HCT116 (cell line): ENCODE data around the gene SLA2. TPM values are rescaled to one million over a fixed set of nuclear protein-coding genes. Genes with fewer than 3 reads are reported as not detected.

Experiments used
- ATAC-seq: fragments of 200-7000 bp; cut with Tn5 transposase; 2 replicates; pipeline ENCODE4 v1.9.1; 2020; ENCODE audit warnings: mild to moderate bottlenecking, moderate library complexity
- BruUV-seq: library from RNA; stranded (reverse); fragments of 400-500 nt; replicated peaks from 2 replicates; lab custom pipeline; 2021; lab: Mats Ljungman, UMichigan
- CTCF ChIA-PET: fragments of 300-600 bp; sonication (Branson Sonifier 250); formaldehyde crosslinking; loops from one replicate; lab custom pipeline; 2021; ENCODE audit warnings: antibody characterized with exemption; lab: Charles Lee
- POLR2A ChIA-PET: fragments of 300-600, 350-600 bp; sonication (Branson Sonifier 250); formaldehyde crosslinking; loops from one replicate; lab custom pipeline; 2021; ENCODE audit warnings: antibody characterized with exemption; lab: Charles Lee
- RAD21 ChIA-PET, 2 experiments: fragments of 300-600 bp; sonication (Branson Sonifier 250); formaldehyde crosslinking; loops; one replicate each; lab custom pipeline; 2023; ENCODE audit warnings: low total read pairs in 2 of 2; ENCODE audit not compliant: uncharacterized antibody in 2 of 2, unreplicated experiment in 2 of 2, low non-redundant PET in 1 of 2; lab: Charles Lee
- DNase-seq: peaks from one replicate; pipeline ENCODE4 v3.0.0-alpha.2; 2010; ENCODE audit warnings: low read depth, low spot score
- H2AFZ ChIP-seq: fragments of 200-600 bp; shearing (Covaris generic), sonication (generic); 2 replicates; pipeline ENCODE4 v1.6.1; 2017; ENCODE audit warnings: low read depth, mixed run types, mixed read lengths, antibody characterized with exemption, low read length; ENCODE audit not compliant: poor library complexity, severe bottlenecking
- H3K27ac ChIP-seq: 2 replicates; pipeline ENCODE4 v1.5.1; 2012; ENCODE audit warnings: low read depth, low read length
- H3K27me3 ChIP-seq: fragments of 200-600 bp; sonication (generic); 2 replicates; pipeline ENCODE4 v1.6.1; 2016; ENCODE audit warnings: mixed run types, low read length, mixed read lengths; ENCODE audit not compliant: insufficient read depth
- H3K36me3 ChIP-seq, 2 experiments: fragments of 200-500 bp in 1 of 2; fragments of 200-600 bp in 1 of 2; sonication (Bioruptor generic) in 1 of 2; sonication (generic) in 1 of 2; 2 replicates each; pipeline versions ENCODE4 v1.5.1 to v1.6.1; 2014 to 2016; ENCODE audit warnings: low read length in 2 of 2, inconsistent platforms in 1 of 2, mixed read lengths in 1 of 2, mixed run types in 1 of 2; ENCODE audit not compliant: insufficient read depth in 2 of 2, control insufficient read depth in 1 of 2
- H3K4me1 ChIP-seq, 2 experiments: fragments of 200-600 bp in 1 of 2; sonication (generic) in 1 of 2; 2 replicates each; pipeline versions ENCODE4 v1.5.1 to v1.6.1; 2012 to 2017; ENCODE audit warnings: low read length in 2 of 2, inconsistent platforms in 1 of 2, mild to moderate bottlenecking in 1 of 2, mixed read lengths in 1 of 2, mixed run types in 1 of 2, moderate library complexity in 1 of 2; ENCODE audit not compliant: insufficient read depth in 2 of 2, control insufficient read depth in 1 of 2
- H3K4me2 ChIP-seq: fragments of 200-600 bp; sonication (generic); 2 replicates; pipeline ENCODE4 v1.6.1; 2017; ENCODE audit warnings: mixed run types, low read length, mixed read lengths
- H3K4me3 ChIP-seq, 2 experiments: fragments of 200-600 bp in 1 of 2; sonication (generic) in 1 of 2; replicated peaks in 1 of 2; 2 replicates each; pipeline ENCODE4 v1.5.1; 2011 to 2016; ENCODE audit warnings: low read length in 2 of 2, control low read depth in 1 of 2, low read depth in 1 of 2, mild to moderate bottlenecking in 1 of 2, mixed read lengths in 1 of 2, mixed run types in 1 of 2
- H3K79me2 ChIP-seq: fragments of 200-600 bp; sonication (generic); 2 replicates; pipeline ENCODE4 v1.6.1; 2017; ENCODE audit warnings: mild to moderate bottlenecking, mixed run types, low read length, moderate library complexity, mixed read lengths; ENCODE audit not compliant: insufficient read depth
- H3K9ac ChIP-seq: fragments of 200-600 bp; sonication (generic); 2 replicates; pipeline ENCODE4 v1.6.1; 2016; ENCODE audit warnings: low read length, mixed read lengths
- H3K9me2 ChIP-seq: fragments of 200-600 bp; sonication (generic), shearing (Covaris generic); 2 replicates; pipeline ENCODE4 v1.6.1; 2017; ENCODE audit warnings: mixed run types, mild to moderate bottlenecking, moderate library complexity; ENCODE audit not compliant: insufficient read depth
- H3K9me3 ChIP-seq, 2 experiments: fragments of 200-500 bp in 1 of 2; fragments of 200-600 bp in 1 of 2; sonication (Bioruptor generic) in 1 of 2; sonication (generic) in 1 of 2; 2 replicates each; pipeline ENCODE4 v1.6.1; 2014 to 2017; ENCODE audit warnings: low read length in 2 of 2, mixed read lengths in 2 of 2, inconsistent platforms in 1 of 2, low read depth in 1 of 2, mild to moderate bottlenecking in 1 of 2, mixed run types in 1 of 2, moderate library complexity in 1 of 2; ENCODE audit not compliant: control insufficient read depth in 1 of 2, insufficient read depth in 1 of 2
- H4K20me1 ChIP-seq: fragments of 200-600 bp; sonication (generic), shearing (Covaris generic); 2 replicates; pipeline ENCODE4 v1.6.1; 2017; ENCODE audit warnings: mixed run types, mild to moderate bottlenecking, moderate library complexity; ENCODE audit not compliant: insufficient read depth
- CBX3 ChIP-seq: IDR thresholded peaks from 2 replicates; pipeline ENCODE4 v1.6.1; 2012; ENCODE audit warnings: low read depth
- CEBPB ChIP-seq: IDR thresholded peaks from 2 replicates; pipeline ENCODE4 v1.6.1; 2012; ENCODE audit warnings: low read depth
- CTCF ChIP-seq, 3 experiments: fragments of 200-600 bp in 1 of 3; sonication (generic) in 1 of 3; IDR thresholded peaks in 2 of 3; conservative IDR thresholded peaks in 1 of 3; 2 replicates each; pipeline ENCODE4 v1.5.1; 2012 to 2017; ENCODE audit warnings: low read depth in 2 of 3, low read length in 2 of 3, antibody characterized with exemption in 1 of 3, borderline replicate concordance in 1 of 3, control low read depth in 1 of 3, mild to moderate bottlenecking in 1 of 3, mixed read lengths in 1 of 3, mixed run types in 1 of 3, moderate library complexity in 1 of 3; ENCODE audit not compliant: insufficient read depth in 1 of 3
- EGR1 ChIP-seq: IDR thresholded peaks from 2 replicates; pipeline ENCODE4 v1.6.1; 2012; ENCODE audit warnings: low read depth
- EZH2 ChIP-seq: fragments of 200-600 bp; sonication (generic); IDR thresholded peaks from 2 replicates; pipeline ENCODE4 v1.6.1; 2017; ENCODE audit warnings: antibody characterized with exemption, mixed run types
- EZH2phosphoT487 ChIP-seq: fragments of 200-600 bp; IDR thresholded peaks from 2 replicates; pipeline ENCODE4 v1.6.1; 2018; ENCODE audit warnings: antibody characterized with exemption, borderline replicate concordance
- FOSL1 ChIP-seq: IDR thresholded peaks from 2 replicates; pipeline ENCODE4 v1.6.1; 2012; ENCODE audit warnings: low read depth
- JUND ChIP-seq: IDR thresholded peaks from 2 replicates; pipeline ENCODE4 v1.6.1; 2012
- MAX ChIP-seq: IDR thresholded peaks from 2 replicates; pipeline ENCODE4 v1.6.1; 2012
- POLR2A ChIP-seq: IDR thresholded peaks from 2 replicates; pipeline ENCODE4 v1.7.0; 2011; ENCODE audit warnings: borderline replicate concordance; ENCODE audit not compliant: insufficient read depth, insufficient read length; ENCODE audit errors: extremely low read depth
- POLR2AphosphoS5 ChIP-seq: IDR thresholded peaks from 2 replicates; pipeline ENCODE4 v1.6.1; 2011; ENCODE audit warnings: mild to moderate bottlenecking, low read depth, low read length, moderate library complexity
- RAD21 ChIP-seq: IDR thresholded peaks from 2 replicates; pipeline ENCODE4 v1.6.1; 2012; ENCODE audit warnings: low read depth, mild to moderate bottlenecking
- REST ChIP-seq: IDR thresholded peaks from 2 replicates; pipeline ENCODE4 v1.6.1; 2012; ENCODE audit warnings: low read depth
- SP1 ChIP-seq: IDR thresholded peaks from 2 replicates; pipeline ENCODE4 v1.6.1; 2012; ENCODE audit warnings: low read depth
- TCF7L2 ChIP-seq: IDR thresholded peaks from 2 replicates; pipeline ENCODE4 v1.7.0; 2011; ENCODE audit warnings: borderline replicate concordance, inconsistent platforms; ENCODE audit not compliant: insufficient read depth, insufficient read length; ENCODE audit errors: extremely low read depth
- YY1 ChIP-seq: IDR thresholded peaks from 2 replicates; pipeline ENCODE4 v1.6.1; 2011; ENCODE audit warnings: low read length, low read depth, moderate library complexity, mild to moderate bottlenecking; ENCODE audit not compliant: insufficient replicate concordance; ENCODE audit errors: extremely low read depth
- ZBTB33 ChIP-seq: IDR thresholded peaks from 2 replicates; pipeline ENCODE4 v1.6.1; 2011; ENCODE audit warnings: mild to moderate bottlenecking, low read length, moderate library complexity; ENCODE audit not compliant: insufficient replicate concordance; ENCODE audit errors: extremely low read depth
- ZFX ChIP-seq: fragments of 450-650 bp; IDR thresholded peaks from 2 replicates; pipeline ENCODE4 v1.6.1; 2017
- ZNF274 ChIP-seq: fragments of 200-500 bp; sonication (Bioruptor generic); IDR thresholded peaks from 2 replicates; pipeline ENCODE4 v1.6.1; 2014; ENCODE audit warnings: mild to moderate bottlenecking, low read depth, low read length, inconsistent platforms
- intact Hi-C: fragments of 100-400 bp; cut with micrococcal nuclease; formaldehyde crosslinking; loops from 2 replicates; pipeline ENCODE4 v1.10.0; 2022
- total RNA-seq: library from RNA; stranded (reverse); gene quantifications from one replicate; pipeline ENCODE4 v1.2.1, GENCODE V29; 2021; ENCODE audit not compliant: unreplicated experiment

SLA2 gene
- total RNA-seq, 1 experiment from 2014 or later, result 0.12 TPM

GRCh38 chr20:36641506-36641843, 4.5 kb downstream of the SLA2 start:
- Histone ChIP-seq H3K9ac (no peak overlapping the region), H3K9me3 (no peaks in the 10 kb centered on the region), H2AFZ (no peak overlapping the region), H3K27ac (no peak overlapping the region), H3K36me3 (no peaks in the 10 kb centered on the region), H3K4me3 (no peak overlapping the region), H3K4me2 (no peak overlapping the region), H3K27me3 (no peaks in the 10 kb centered on the region), H4K20me1 (no peaks in the 10 kb centered on the region), H3K9me2 (no peaks in the 10 kb centered on the region), H3K79me2 (no peaks in the 10 kb centered on the region), H3K4me1 (peaks cover 6 to 11% of the 10 kb centered on the region in 2 experiments; a peak in 3 of 4 replicates)
- POLR2A ChIA-PET, result no interaction called here
- CTCF ChIA-PET, result no interaction called here
- no peak for DNase-seq
- TF ChIP-seq SP1, result no peak
- TF ChIP-seq EGR1, result no peak
- TF ChIP-seq JUND, result no peak
- no peak for TF ChIP-seq POLR2AphosphoS5
- TF ChIP-seq MAX, result no peak
- TF ChIP-seq ZBTB33, result no peak
- no peak for TF ChIP-seq TCF7L2
- TF ChIP-seq RAD21, result no peak
- no peak for TF ChIP-seq YY1
- no peak for TF ChIP-seq CTCF (IDR thresholded peaks at IDR 0.05 in 2 of 3, conservative IDR thresholded peaks at IDR 0.05 in 1 of 3; ENCODE audit: borderline replicate concordance in 1 of 3, insufficient read depth in 1 of 3, low read depth in 2 of 3, low read length in 2 of 3)
- no peak for TF ChIP-seq EZH2phosphoT487
- TF ChIP-seq FOSL1, result no peak
- no peak for TF ChIP-seq POLR2A
- TF ChIP-seq ZFX, result no peak
- no peak for TF ChIP-seq ZNF274
- TF ChIP-seq REST, result no peak
- TF ChIP-seq EZH2, result no peak
- TF ChIP-seq CBX3, result no peak
- TF ChIP-seq CEBPB, result no peak
- intact Hi-C loops, result no loop called here
- ATAC-seq, result no peak
- no TSS peak for BruUV-seq
- RAD21 ChIA-PET, result no interaction called here
